SK-N-MC (cell line): ENCODE data around the gene TCEAL1.

Experiments
- EZH2 ChIP-seq: fragments of 200-600 bp; sonication (generic); IDR thresholded peaks from one replicate; pipeline ENCODE4 v1.6.1; 2017; ENCODE audit warnings: antibody characterized with exemption
- POLR2AphosphoS5 ChIP-seq: IDR thresholded peaks from 2 replicates; pipeline ENCODE4 v1.6.1; 2012; ENCODE audit warnings: mild to moderate bottlenecking, low read depth, low read length, borderline replicate concordance

GRCh38 chrX:103629318-103630170 is 769 bp downstream of the TCEAL1 start:
- TF ChIP-seq POLR2AphosphoS5 = peak; percentile 45; the same call in 1 of the 2 replicates
- no peak for TF ChIP-seq EZH2
